Measurements from ENCODE around the gene DLG2. TPM values are rescaled to one million over a fixed set of nuclear protein-coding genes. Genes with fewer than 3 reads are reported as not detected.

DLG2 gene
- total and polyA plus RNA-seq, 9 of the 15 experiments (the other 6 are each of a cell fraction or from before 2014, with no cell fraction given), result 0.52 to 1.6 (median 0.95) TPM

DNA sequence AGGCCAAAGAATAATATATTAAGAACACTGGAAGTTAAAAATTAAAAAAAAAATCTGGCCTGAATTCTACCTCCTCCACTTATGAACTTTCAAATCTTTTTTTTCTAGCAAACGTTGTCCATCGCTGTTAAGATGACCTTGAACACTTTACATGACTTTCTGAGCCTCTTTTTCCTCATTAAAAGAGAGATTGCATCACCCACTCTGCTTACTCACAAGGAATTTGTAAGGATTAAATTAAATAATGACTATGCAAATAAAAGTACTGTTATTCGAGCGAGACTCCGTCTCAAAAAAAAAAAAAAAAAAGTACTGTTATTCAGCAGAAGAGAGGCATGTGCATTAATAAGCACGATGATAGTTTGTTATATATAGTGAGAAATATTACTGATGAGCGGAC, 2055.8 kb downstream of the DLG2 start:
- ATAC-seq (no peak), DNase-seq (ENCODE audit: extremely low read depth in 1 of 4, low spot score in 3 of 4) (no peak), FAIRE-seq (no peak)
- no peaks in the 10 kb centered on the region for H3K36me3 ChIP-seq (ENCODE audit: control insufficient read depth, insufficient read depth, low read length)
- TF ChIP-seq ZNF75A (CRISPR knock-in tag; IDR thresholded peaks at IDR 0.05), result no peak
- TF ChIP-seq CEBPG (CRISPR knock-in tag; IDR thresholded peaks at IDR 0.05), result no peak
- TF ChIP-seq CEBPG (tag; conservative IDR thresholded peaks at IDR 0.05 in 1 of 2, IDR thresholded peaks at IDR 0.05 in 1 of 2), result peak in 1 of 2 experiments; percentile 55; a peak in 2 of 4 replicates
- TF ChIP-seq, protein P1, sequence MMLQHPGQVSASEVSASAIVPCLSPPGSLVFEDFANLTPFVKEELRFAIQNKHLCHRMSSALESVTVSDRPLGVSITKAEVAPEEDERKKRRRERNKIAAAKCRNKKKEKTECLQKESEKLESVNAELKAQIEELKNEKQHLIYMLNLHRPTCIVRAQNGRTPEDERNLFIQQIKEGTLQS (IDR thresholded peaks at IDR 0.05), result peak; percentile 64
- TF ChIP-seq, protein P1 (CRISPR knock-in tag; conservative IDR thresholded peaks at IDR 0.05), result no peak
- TF ChIP-seq ESRRA (IDR thresholded peaks at IDR 0.05; ENCODE audit: borderline replicate concordance, low read depth), result peak; percentile 50
- in situ Hi-C loops (cut with MboI), result no loop called here
- H3K4me2 ChIP-seq (ENCODE audit: insufficient read depth, low read length), result no peak overlapping the region
- BruUV-seq (replicated peaks), result no TSS peak
- H4K20me1 ChIP-seq (replicated peaks; ENCODE audit: control insufficient read depth, insufficient read depth, low read length), result no peaks in the 10 kb centered on the region
- no peak overlapping the region for H3K9ac ChIP-seq (ENCODE audit: insufficient read depth in 1 of 2, low read depth in 2 of 2, low read length in 2 of 2)
- H3K4me1 ChIP-seq (replicated peaks in 1 of 2; ENCODE audit: control insufficient read depth in 2 of 2, insufficient read depth in 2 of 2, low read length in 2 of 2), result no peaks in the 10 kb centered on the region
- intact Hi-C loops (cut with micrococcal nuclease), result no loop called here
- ChIA-PET POLR2A (no interaction called here), CTCF (ENCODE audit: low intra/inter-chr PET ratio) (no interaction called here)
- H3K9me3 ChIP-seq (replicated peaks; ENCODE audit: control insufficient read depth, insufficient read depth, low read depth, low read length), result no peaks in the 10 kb centered on the region
- H3K9me1 ChIP-seq (ENCODE audit: control insufficient read depth, insufficient read depth, low read length), result no peaks in the 10 kb centered on the region
- H3K79me2 ChIP-seq (ENCODE audit: control insufficient read depth, insufficient read depth, low read length), result no peaks in the 10 kb centered on the region
- under 1% methylated on average over 7 of the region's 7 CpGs for WGBS (ENCODE audit: insufficient coverage, low coverage, missing lambda C conversion rate)
- H3K27me3 ChIP-seq (ENCODE audit: control insufficient read depth in 2 of 2, insufficient read depth in 2 of 2, low read length in 2 of 2), result no peaks in the 10 kb centered on the region
- no peak overlapping the region for H2AFZ ChIP-seq (ENCODE audit: low read depth, low read length)
- H3K4me3 ChIP-seq, result no peak overlapping the region
- H3K27ac ChIP-seq (ENCODE audit: extremely low read depth, low read depth, low read length), result no peak overlapping the region

All from K562 (cell line).